Kidney (tissue), 14 donors: ENCODE measurements around the gene PIAS4. TPM values are rescaled to one million over a fixed set of nuclear protein-coding genes. Genes with fewer than 3 reads are reported as not detected.

Experiments used
- DNase-seq, 5 donors: peaks; one replicate each; pipeline ENCODE4 v3.0.0-alpha.2; 2013 to 2020
- FAIRE-seq: peaks from 2 replicates; lab custom pipeline; 2012; peaks lifted over from hg19 to GRCh38; lab: Jason Lieb, UNC
- H3K27ac ChIP-seq, 2 donors: one replicate each; pipeline ENCODE4 v1.7.0; 2013; ENCODE audit warnings: low read depth in 2 of 2, low read length in 2 of 2, inconsistent platforms in 1 of 2
- H3K27me3 ChIP-seq: one replicate; pipeline ENCODE4 v1.7.1; 2013; ENCODE audit warnings: low read length, inconsistent platforms; ENCODE audit not compliant: control insufficient read depth, insufficient read depth
- H3K36me3 ChIP-seq, 3 donors: one replicate each; pipeline versions ENCODE4 v1.7.0 to v1.7.1; 2013; ENCODE audit warnings: low read length in 3 of 3, control low read depth in 1 of 3, inconsistent platforms in 1 of 3; ENCODE audit not compliant: insufficient read depth in 3 of 3, control insufficient read depth in 2 of 3
- H3K4me1 ChIP-seq, 3 donors: one replicate each; pipeline versions ENCODE4 v1.7.0 to v1.7.1; 2013; ENCODE audit warnings: low read length in 3 of 3, inconsistent platforms in 1 of 3, low read depth in 1 of 3; ENCODE audit not compliant: control insufficient read depth in 2 of 3, insufficient read depth in 2 of 3
- H3K4me3 ChIP-seq, 3 donors: one replicate each; pipeline versions ENCODE4 v1.7.0 to v1.8.1; 2013; ENCODE audit warnings: low read length in 3 of 3, control low read depth in 1 of 3, inconsistent platforms in 1 of 3
- H3K9ac ChIP-seq, 3 donors: one replicate each; pipeline versions ENCODE4 v1.7.0 to v1.7.1; 2013; ENCODE audit warnings: low read length in 3 of 3, control low read depth in 1 of 3, inconsistent platforms in 1 of 3
- H3K9me3 ChIP-seq, 3 donors: one replicate each; pipeline versions ENCODE4 v1.7.0 to v1.7.1; 2013; ENCODE audit warnings: low read length in 3 of 3, control low read depth in 1 of 3, inconsistent platforms in 1 of 3; ENCODE audit not compliant: control insufficient read depth in 2 of 3, insufficient read depth in 1 of 3
- CTCF ChIP-seq: IDR thresholded peaks from 3 replicates; pipeline ENCODE4 v1.5.1; 2012; ENCODE audit warnings: mild to moderate bottlenecking, moderate library complexity, borderline replicate concordance; ENCODE audit not compliant: insufficient read depth; ENCODE audit errors: extremely low read depth
- intact Hi-C: fragments of 100-400 bp; cut with DNase I; formaldehyde crosslinking; loops from one replicate; pipeline ENCODE4 v1.11.1; 2022
- polyA plus RNA-seq: library from polyadenylated mRNA; stranded (reverse); fragments of 350-450 nt; fragmentation: Illumina TruSeq; extraction: RNeasy Lipid Tissue Mini Kit (QIAGEN cat#74804); gene quantifications from one replicate; pipeline ENCODE4 v1.2.3, GENCODE V29; 2014; ENCODE audit warnings: low read depth, low replicate concordance; ENCODE audit not compliant: insufficient read depth
- total RNA-seq: library from RNA; stranded (reverse); fragmentation: NEBNext Ultra II Directional; extraction: Animal tissue kit (Norgen Biotek cat#: 25700); gene quantifications from one replicate; pipeline ENCODE4 v1.2.1, GENCODE V29; 2021
- donor health status: control.
- donor health status: control.
- donor health status: control.
- donor health status: control.
- donor health status: control.
- donor health status: DM: yes; HTN: yes; CAD: no.
- donor health status: Normal renal cell carcinoma (clear cell type).

Gene PIAS4
- total and polyA plus RNA-seq, 2 donors from 2014 or later = 9.8 to 25.0 TPM

- FAIRE-seq (no peak), DNase-seq (peak; percentile 81 to 95 (median 85))
- H3K27ac ChIP-seq = peak overlapping the region; percentile 72 to 74
- H3K9ac ChIP-seq = no peak overlapping the region
- TF ChIP-seq CTCF = no peak
- no peaks in the 10 kb centered on the region for H3K27me3 ChIP-seq
- H3K4me3 ChIP-seq = no peak overlapping the region
- H3K9me3 ChIP-seq = no peaks in the 10 kb centered on the region
- H3K36me3 ChIP-seq = no peaks in the 10 kb centered on the region
- intact Hi-C loops = no loop called here
- H3K4me1 ChIP-seq = peaks cover 0 to 7% (median 4%) of the 10 kb centered on the region in 3 donors
Measured at GRCh38 chr19:4083677-4084546, 76.4 kb downstream of the PIAS4 start.

DNA sequence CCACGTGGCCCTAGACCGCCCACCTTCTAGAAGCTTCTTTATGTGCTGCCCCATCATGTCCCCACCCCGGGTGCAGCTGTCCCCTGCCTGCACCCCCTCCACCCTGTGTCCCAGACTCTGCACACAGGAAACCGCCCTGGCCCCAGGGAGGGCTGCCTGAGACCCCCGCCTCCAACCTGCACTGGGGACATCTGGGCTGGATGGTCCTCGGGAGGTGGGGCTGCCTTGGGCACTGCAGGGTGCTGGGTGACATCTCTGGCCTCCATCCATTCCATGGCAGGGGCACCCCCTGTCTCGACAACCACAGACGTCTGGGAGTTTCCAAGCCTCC is 77.0 kb downstream of the PIAS4 start:
- no peak overlapping the region for H3K4me3 ChIP-seq
- DNase-seq (no peak), FAIRE-seq (no peak)
- TF ChIP-seq CTCF = no peak
- no peaks in the 10 kb centered on the region for H3K9me3 ChIP-seq
- no peak overlapping the region for H3K9ac ChIP-seq
- H3K27me3 ChIP-seq = no peaks in the 10 kb centered on the region
- H3K4me1 ChIP-seq = peaks cover 0 to 7% (median 4%) of the 10 kb centered on the region in 3 donors
- H3K27ac ChIP-seq = peak overlapping the region; percentile 65 to 74
- intact Hi-C loops = no loop called here
- H3K36me3 ChIP-seq = no peaks in the 10 kb centered on the region

- H3K36me3 ChIP-seq = no peaks in the 10 kb centered on the region
- intact Hi-C loops = no loop called here
- H3K27me3 ChIP-seq = no peaks in the 10 kb centered on the region
- H3K9me3 ChIP-seq = no peaks in the 10 kb centered on the region
- FAIRE-seq (no peak), DNase-seq (peak; percentile 58 to 85 (median 66))
- no peak overlapping the region for H3K4me3 ChIP-seq
- peaks cover 0 to 7% (median 4%) of the 10 kb centered on the region in 3 donors for H3K4me1 ChIP-seq
- H3K27ac ChIP-seq = no peak overlapping the region
- TF ChIP-seq CTCF = no peak
- no peak overlapping the region for H3K9ac ChIP-seq
Measured at GRCh38 chr19:4086411-4086867, 78.9 kb downstream of the PIAS4 start.
